ENCODE measurements around the gene TMF1.
A peak's percentile ranks its signal among the peaks of the same experiment; 100 is the strongest.

TMF1 gene

DNA sequence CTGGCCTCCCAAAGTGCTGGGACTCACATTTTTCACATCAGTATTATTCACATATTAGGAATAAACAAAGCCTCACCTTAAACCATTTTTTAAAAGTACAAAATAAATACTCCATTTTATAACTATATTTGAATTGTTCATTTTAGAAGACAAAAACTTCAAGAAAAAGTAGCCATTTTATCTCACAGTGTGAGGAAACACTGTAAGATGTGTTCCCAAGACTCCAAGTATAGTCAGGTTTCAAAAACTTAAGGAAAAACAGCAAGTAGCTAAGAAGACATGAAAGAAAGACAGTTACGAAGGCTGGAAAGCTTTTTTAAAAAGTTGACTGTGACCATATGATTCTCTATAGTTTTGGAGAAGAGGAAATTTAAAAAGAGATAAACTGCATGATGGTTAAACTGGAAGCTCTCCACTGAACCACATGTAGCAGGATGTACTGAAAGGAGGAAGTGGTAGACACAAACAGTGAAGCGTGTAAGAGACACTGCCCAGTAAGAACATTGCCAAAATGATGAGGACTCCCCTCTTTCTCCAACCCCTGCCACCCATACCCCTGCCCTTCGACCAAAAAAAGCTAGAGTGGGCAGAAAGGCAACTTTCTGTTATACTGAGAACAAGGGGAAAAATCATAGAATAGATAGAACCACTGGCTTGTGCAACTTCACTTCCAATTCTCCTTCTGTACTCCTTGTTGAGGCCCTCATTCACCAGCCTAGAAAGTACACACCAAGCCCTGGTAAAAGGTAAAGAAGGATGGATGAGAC lies 6.2 kb upstream of the TMF1 start:
- TF ChIP-seq SPI1 (IDR thresholded peaks at IDR 0.05; ENCODE audit: low read depth, low read length) (peak; percentile 96), POU2F2 (IDR thresholded peaks at IDR 0.05; ENCODE audit: low read depth, low read length) (no peak)
- FAIRE-seq (peak; percentile 88), DNase-seq (ENCODE audit: insufficient read length, low spot score) (no peak)

GRCh38 chr3:69052472-69052898 lies 352 bp upstream of the TMF1 start:
- FAIRE-seq, result no peak
- TF ChIP-seq POU2F2 (IDR thresholded peaks at IDR 0.05; ENCODE audit: low read depth, low read length) (no peak), TAF1 (IDR thresholded peaks at IDR 0.05; ENCODE audit: low read depth, low read length) (no peak), PAX5 (IDR thresholded peaks at IDR 0.05; ENCODE audit: insufficient read depth, low read length, severe bottlenecking) (no peak)
- no peak for DNase-seq (ENCODE audit: insufficient read length, low spot score)

DNA sequence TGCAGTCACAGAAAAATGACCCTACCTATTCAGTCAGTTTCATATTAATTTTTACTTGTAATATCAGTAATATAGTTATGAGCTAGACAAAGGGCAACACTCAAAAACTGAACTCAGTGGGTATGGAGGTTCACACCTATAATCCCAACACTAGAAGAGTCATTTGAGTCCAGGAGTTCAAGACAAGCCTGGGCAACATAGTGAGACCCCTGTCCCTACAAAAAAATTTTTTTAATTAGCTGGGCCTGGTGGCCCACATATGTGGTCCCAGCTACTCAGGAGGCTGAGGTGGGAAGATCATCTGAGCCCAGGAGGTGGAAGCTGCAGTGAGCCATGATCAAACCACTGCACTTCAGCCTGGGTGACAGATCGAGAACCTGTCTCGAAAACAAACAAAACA lies 3.1 kb downstream of the TMF1 start:
- no peak for TF ChIP-seq SPI1 (IDR thresholded peaks at IDR 0.05; ENCODE audit: low read depth, low read length)
- TF ChIP-seq PAX5 (IDR thresholded peaks at IDR 0.05; ENCODE audit: insufficient read depth, low read length, severe bottlenecking), result no peak
- no peak for TF ChIP-seq POLR2AphosphoS5 (IDR thresholded peaks at IDR 0.05; ENCODE audit: low read depth, low read length)
- no peak for TF ChIP-seq POLR2A (IDR thresholded peaks at IDR 0.05; ENCODE audit: low read depth, low read length)
- no peak for TF ChIP-seq POU2F2 (IDR thresholded peaks at IDR 0.05; ENCODE audit: low read depth, low read length)
- TF ChIP-seq TAF1 (IDR thresholded peaks at IDR 0.05; ENCODE audit: low read depth, low read length), result no peak
- DNase-seq (ENCODE audit: insufficient read length, low spot score) (no peak), FAIRE-seq (no peak)

DNA sequence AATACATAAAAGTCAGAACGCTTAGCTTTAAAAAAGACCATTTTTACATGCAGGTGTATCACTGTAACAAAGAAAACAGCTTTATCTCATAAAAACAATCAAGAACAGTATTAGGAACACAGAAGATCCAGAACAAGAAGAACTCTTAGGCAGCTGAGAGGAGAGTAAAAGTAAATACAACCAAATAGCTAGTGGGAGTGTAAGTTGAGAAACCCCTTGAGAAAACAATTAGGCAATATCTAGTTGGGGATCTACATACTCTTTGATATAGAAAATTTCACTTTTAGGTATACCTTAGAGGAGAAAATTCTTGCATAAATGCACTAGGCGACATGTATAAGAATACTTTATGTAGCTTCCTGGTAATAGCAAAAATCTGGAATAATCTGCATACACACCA lies 7.5 kb downstream of the TMF1 start:
- DNase-seq (ENCODE audit: insufficient read length, low spot score) (no peak), FAIRE-seq (no peak)
- TF ChIP-seq SPI1 (IDR thresholded peaks at IDR 0.05; ENCODE audit: low read depth, low read length) (no peak), POLR2AphosphoS5 (IDR thresholded peaks at IDR 0.05; ENCODE audit: low read depth, low read length) (no peak), PAX5 (IDR thresholded peaks at IDR 0.05; ENCODE audit: insufficient read depth, low read length, severe bottlenecking) (no peak), TAF1 (IDR thresholded peaks at IDR 0.05; ENCODE audit: low read depth, low read length) (no peak), POU2F2 (IDR thresholded peaks at IDR 0.05; ENCODE audit: low read depth, low read length) (no peak), POLR2A (IDR thresholded peaks at IDR 0.05; ENCODE audit: low read depth, low read length) (no peak)

- FAIRE-seq, result no peak
- no peak for TF ChIP-seq POU2F2 (IDR thresholded peaks at IDR 0.05; ENCODE audit: low read depth, low read length)
- no peak for TF ChIP-seq POLR2A (IDR thresholded peaks at IDR 0.05; ENCODE audit: low read depth, low read length)
- 0 out of 2 replicates have a peak, but pooled peaks have one; percentile 5 for TF ChIP-seq SPI1 (IDR thresholded peaks at IDR 0.05; ENCODE audit: low read depth, low read length)
- TF ChIP-seq TAF1 (IDR thresholded peaks at IDR 0.05; ENCODE audit: low read depth, low read length), result no peak
- DNase-seq (ENCODE audit: insufficient read length, low spot score), result no peak
Observed at GRCh38 chr3:69033470-69033869, 18.7 kb downstream of the TMF1 start.

DNA sequence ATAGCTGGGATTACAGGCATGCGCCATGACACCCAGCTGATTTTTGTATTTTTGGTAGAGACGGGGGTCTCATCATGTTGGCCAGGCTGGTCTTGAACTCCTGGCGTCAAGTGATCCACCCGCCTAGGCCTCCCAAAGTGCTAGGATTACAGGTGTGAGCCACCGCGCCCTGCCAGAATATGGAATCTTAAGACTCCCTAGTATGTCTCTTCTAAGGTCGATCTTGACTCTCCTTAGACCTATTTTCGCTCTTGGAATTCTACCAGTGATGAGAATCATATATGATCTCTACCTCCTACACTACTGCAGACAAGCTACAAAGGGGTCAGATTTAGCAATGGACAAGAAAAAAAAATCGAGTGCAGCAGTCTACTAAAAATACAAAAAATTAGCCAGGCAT lies 19.4 kb downstream of the TMF1 start:
- DNase-seq (ENCODE audit: insufficient read length, low spot score) (no peak), FAIRE-seq (no peak)
- no peak for TF ChIP-seq POLR2AphosphoS5 (IDR thresholded peaks at IDR 0.05; ENCODE audit: low read depth, low read length)
- TF ChIP-seq POU2F2 (IDR thresholded peaks at IDR 0.05; ENCODE audit: low read depth, low read length), result no peak
- no peak for TF ChIP-seq POLR2A (IDR thresholded peaks at IDR 0.05; ENCODE audit: low read depth, low read length)
- TF ChIP-seq SPI1 (IDR thresholded peaks at IDR 0.05; ENCODE audit: low read depth, low read length), result no peak
- no peak for TF ChIP-seq PAX5 (IDR thresholded peaks at IDR 0.05; ENCODE audit: insufficient read depth, low read length, severe bottlenecking)
- no peak for TF ChIP-seq TAF1 (IDR thresholded peaks at IDR 0.05; ENCODE audit: low read depth, low read length)

DNA sequence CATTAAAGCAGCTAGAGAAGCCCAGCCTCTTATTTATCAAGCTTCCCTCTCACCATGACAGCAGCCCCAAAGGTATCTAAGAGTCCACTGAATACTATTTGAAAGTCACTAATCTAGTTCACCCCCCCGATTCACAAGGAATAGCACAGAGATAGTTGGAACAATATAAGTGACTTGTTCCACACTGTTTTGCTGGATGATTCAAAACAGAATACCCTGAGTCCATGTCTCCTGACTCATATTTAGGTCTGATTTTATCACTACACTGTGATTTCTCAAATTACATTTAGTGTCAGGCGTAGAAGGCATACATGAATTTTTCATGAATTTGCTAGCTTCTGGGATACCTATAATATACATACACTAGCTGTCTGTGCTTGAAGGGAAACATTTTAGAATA lies 20.0 kb downstream of the TMF1 start:
- DNase-seq (ENCODE audit: insufficient read length, low spot score), result no peak
- TF ChIP-seq SPI1 (IDR thresholded peaks at IDR 0.05; ENCODE audit: low read depth, low read length), result no peak
- TF ChIP-seq PAX5 (IDR thresholded peaks at IDR 0.05; ENCODE audit: insufficient read depth, low read length, severe bottlenecking), result no peak
- no peak for TF ChIP-seq POLR2A (IDR thresholded peaks at IDR 0.05; ENCODE audit: low read depth, low read length)
- no peak for TF ChIP-seq TAF1 (IDR thresholded peaks at IDR 0.05; ENCODE audit: low read depth, low read length)
- no peak for TF ChIP-seq POLR2AphosphoS5 (IDR thresholded peaks at IDR 0.05; ENCODE audit: low read depth, low read length)
- no peak for TF ChIP-seq POU2F2 (IDR thresholded peaks at IDR 0.05; ENCODE audit: low read depth, low read length)
- FAIRE-seq, result no peak

DNA sequence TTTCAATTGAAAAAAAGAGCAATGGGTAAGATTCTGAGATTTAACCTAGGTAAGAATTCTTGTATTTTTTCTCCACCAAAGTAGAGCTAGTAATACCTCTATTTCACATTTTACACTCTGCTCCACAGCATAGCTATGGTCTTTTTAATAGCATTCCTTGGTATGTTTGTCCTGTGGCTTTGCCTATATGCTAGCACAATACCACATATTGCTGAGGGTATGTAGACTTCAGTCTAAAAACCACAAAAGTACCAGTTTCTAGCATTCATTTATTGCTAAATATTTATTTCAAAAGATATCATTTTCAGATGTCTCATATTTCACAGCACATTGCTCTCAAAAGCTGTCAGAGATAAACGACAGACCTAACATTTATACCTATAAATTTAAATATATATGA lies 20.5 kb downstream of the TMF1 start:
- DNase-seq (ENCODE audit: insufficient read length, low spot score) (no peak), FAIRE-seq (no peak)
- TF ChIP-seq PAX5 (IDR thresholded peaks at IDR 0.05; ENCODE audit: insufficient read depth, low read length, severe bottlenecking) (no peak), TAF1 (IDR thresholded peaks at IDR 0.05; ENCODE audit: low read depth, low read length) (no peak), SPI1 (IDR thresholded peaks at IDR 0.05; ENCODE audit: low read depth, low read length) (no peak), POLR2A (IDR thresholded peaks at IDR 0.05; ENCODE audit: low read depth, low read length) (no peak), POLR2AphosphoS5 (IDR thresholded peaks at IDR 0.05; ENCODE audit: low read depth, low read length) (no peak), POU2F2 (IDR thresholded peaks at IDR 0.05; ENCODE audit: low read depth, low read length) (no peak)

DNA sequence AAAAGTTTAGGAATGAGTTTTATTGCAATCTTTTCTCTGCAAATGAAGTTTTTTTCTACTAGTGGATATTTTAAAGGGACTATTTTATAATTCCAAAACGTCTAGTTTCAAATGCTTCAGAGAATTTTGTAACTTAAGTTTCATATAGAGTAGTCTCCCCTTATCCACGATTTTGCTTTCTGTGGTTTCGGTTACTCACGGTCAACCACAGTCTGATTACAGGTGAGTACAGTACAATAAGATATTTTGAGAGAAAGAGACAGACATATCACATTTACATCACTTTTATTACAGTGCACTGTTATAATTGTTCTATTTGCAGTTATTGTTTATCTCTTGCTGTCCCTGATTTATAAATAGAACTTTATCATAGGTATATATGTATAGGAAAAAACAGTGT lies 31.3 kb downstream of the TMF1 start:
- FAIRE-seq, result no peak
- DNase-seq (ENCODE audit: insufficient read length, low spot score), result no peak
- TF ChIP-seq PAX5 (IDR thresholded peaks at IDR 0.05; ENCODE audit: insufficient read depth, low read length, severe bottlenecking) (no peak), TAF1 (IDR thresholded peaks at IDR 0.05; ENCODE audit: low read depth, low read length) (no peak), POLR2A (IDR thresholded peaks at IDR 0.05; ENCODE audit: low read depth, low read length) (no peak), POLR2AphosphoS5 (IDR thresholded peaks at IDR 0.05; ENCODE audit: low read depth, low read length) (no peak), POU2F2 (IDR thresholded peaks at IDR 0.05; ENCODE audit: low read depth, low read length) (no peak), SPI1 (IDR thresholded peaks at IDR 0.05; ENCODE audit: low read depth, low read length) (no peak)

- DNase-seq (ENCODE audit: insufficient read length, low spot score) (no peak), FAIRE-seq (no peak)
- no peak for TF ChIP-seq SPI1 (IDR thresholded peaks at IDR 0.05; ENCODE audit: low read depth, low read length)
- TF ChIP-seq POLR2A (IDR thresholded peaks at IDR 0.05; ENCODE audit: low read depth, low read length), result no peak
- no peak for TF ChIP-seq POU2F2 (IDR thresholded peaks at IDR 0.05; ENCODE audit: low read depth, low read length)
- no peak for TF ChIP-seq TAF1 (IDR thresholded peaks at IDR 0.05; ENCODE audit: low read depth, low read length)
- no peak for TF ChIP-seq POLR2AphosphoS5 (IDR thresholded peaks at IDR 0.05; ENCODE audit: low read depth, low read length)
- no peak for TF ChIP-seq PAX5 (IDR thresholded peaks at IDR 0.05; ENCODE audit: insufficient read depth, low read length, severe bottlenecking)
Observed at GRCh38 chr3:69020424-69020823, 31.7 kb downstream of the TMF1 start.
